Testis (tissue), 2 donors: ENCODE measurements around the gene EXOC4.

ENCODE experiments used
- POLR2A ChIP-seq: fragments of 450-650 bp; IDR thresholded peaks from one replicate; pipeline ENCODE4 v1.6.1; 2017; ENCODE audit warnings: antibody characterized with exemption, mild to moderate bottlenecking, moderate library complexity
- TF ChIP-seq, protein P1 (sequence below), 3 experiments: fragments of 450-650 bp in 2 of 3; fragments of 200-600 bp in 1 of 3; sonication (generic) in 1 of 3; IDR thresholded peaks; one replicate each; pipeline ENCODE4 v1.5.1; 2016 to 2019; ENCODE audit warnings: antibody characterized with exemption in 3 of 3, mild to moderate bottlenecking in 2 of 3, moderate library complexity in 1 of 3

DNA sequence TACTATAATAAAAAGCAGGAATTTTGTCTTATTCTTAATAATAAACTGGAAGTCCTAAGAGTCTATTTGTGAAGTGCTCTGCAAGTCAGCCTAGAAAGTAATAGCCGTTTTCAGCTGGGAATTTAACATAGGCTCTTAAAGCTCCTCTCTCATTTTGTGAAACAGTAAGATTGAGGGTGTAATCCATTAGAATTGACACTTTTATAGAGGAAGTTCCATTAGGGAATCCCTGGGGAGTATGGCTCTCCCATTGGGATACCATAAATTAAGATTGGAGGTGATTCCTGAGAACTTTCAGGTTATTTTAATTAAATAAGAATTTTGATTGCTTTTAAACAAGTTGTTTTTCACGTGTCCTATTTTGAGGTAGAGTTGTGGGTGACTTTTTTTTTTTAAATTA, 68.0 kb downstream of the EXOC4 start:
- TF ChIP-seq, protein P1, sequence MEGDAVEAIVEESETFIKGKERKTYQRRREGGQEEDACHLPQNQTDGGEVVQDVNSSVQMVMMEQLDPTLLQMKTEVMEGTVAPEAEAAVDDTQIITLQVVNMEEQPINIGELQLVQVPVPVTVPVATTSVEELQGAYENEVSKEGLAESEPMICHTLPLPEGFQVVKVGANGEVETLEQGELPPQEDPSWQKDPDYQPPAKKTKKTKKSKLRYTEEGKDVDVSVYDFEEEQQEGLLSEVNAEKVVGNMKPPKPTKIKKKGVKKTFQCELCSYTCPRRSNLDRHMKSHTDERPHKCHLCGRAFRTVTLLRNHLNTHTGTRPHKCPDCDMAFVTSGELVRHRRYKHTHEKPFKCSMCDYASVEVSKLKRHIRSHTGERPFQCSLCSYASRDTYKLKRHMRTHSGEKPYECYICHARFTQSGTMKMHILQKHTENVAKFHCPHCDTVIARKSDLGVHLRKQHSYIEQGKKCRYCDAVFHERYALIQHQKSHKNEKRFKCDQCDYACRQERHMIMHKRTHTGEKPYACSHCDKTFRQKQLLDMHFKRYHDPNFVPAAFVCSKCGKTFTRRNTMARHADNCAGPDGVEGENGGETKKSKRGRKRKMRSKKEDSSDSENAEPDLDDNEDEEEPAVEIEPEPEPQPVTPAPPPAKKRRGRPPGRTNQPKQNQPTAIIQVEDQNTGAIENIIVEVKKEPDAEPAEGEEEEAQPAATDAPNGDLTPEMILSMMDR (IDR thresholded peaks at IDR 0.05) = no peak
- no peak for TF ChIP-seq POLR2A
